Activated T-cell treated with anti-CD3 and anti-CD28 coated beads, Interleukin-2, amount 50 U/mL, for 72 hours (primary cell): ENCODE results near the gene GLB1L2. TPM values are rescaled to one million over a fixed set of nuclear protein-coding genes. Genes with fewer than 3 reads are reported as not detected.

Source experiments
- ATAC-seq, 2 donors: fragments of 150-1000 bp; cut with Tn5 transposase; replicated peaks in 1 of 2; 2 replicates each; pipeline ENCODE4 v1.10.0; 2021; ENCODE audit warnings: moderate library complexity in 2 of 2, mild to moderate bottlenecking in 1 of 2
- DNase-seq, 2 donors: peaks; one replicate each; pipeline ENCODE4 v3.0.0; 2021 to 2022; ENCODE audit warnings: mixed read lengths in 1 of 2
- H3K27ac Mint-ChIP-seq: one replicate; pipeline ENCODE4 v1.8.0; 2022; ENCODE audit warnings: mild to moderate bottlenecking, moderate library complexity, mixed read lengths
- H3K27me3 Mint-ChIP-seq: one replicate; pipeline ENCODE4 v1.8.0; 2022; ENCODE audit warnings: low read depth, mixed read lengths
- H3K36me3 Mint-ChIP-seq, 2 donors: one replicate each; pipeline ENCODE4 v1.8.0; 2022; ENCODE audit warnings: mixed read lengths in 2 of 2, mild to moderate bottlenecking in 1 of 2; ENCODE audit not compliant: insufficient read depth in 2 of 2
- H3K4me1 Mint-ChIP-seq: one replicate; pipeline ENCODE4 v1.8.0; 2022; ENCODE audit warnings: low read depth, mixed read lengths
- H3K4me3 Mint-ChIP-seq, 2 donors: one replicate each; pipeline ENCODE4 v1.8.0; 2022; ENCODE audit warnings: mild to moderate bottlenecking in 2 of 2, mixed read lengths in 2 of 2, moderate library complexity in 2 of 2
- H3K9me3 Mint-ChIP-seq, 2 donors: one replicate each; pipeline ENCODE4 v1.8.0; 2022; ENCODE audit warnings: mixed read lengths in 2 of 2
- total RNA-seq, 2 donors: library from RNA; stranded (reverse); gene quantifications; one replicate each; pipeline ENCODE4 v1.2.3, GENCODE V29; 2022

The GLB1L2 gene
- total RNA-seq, 2 donors from 2014 or later, result 1.1 to 2.4 TPM

GRCh38 chr11:134392953-134393615, 61.3 kb downstream of the GLB1L2 start:
- H3K4me3 Mint-ChIP-seq, result no peak overlapping the region
- no peaks in the 10 kb centered on the region for H3K36me3 Mint-ChIP-seq
- H3K9me3 Mint-ChIP-seq, result no peaks in the 10 kb centered on the region
- no peak overlapping the region for H3K27ac Mint-ChIP-seq
- no peaks in the 10 kb centered on the region for H3K4me1 Mint-ChIP-seq
- ATAC-seq, result no peak
- H3K27me3 Mint-ChIP-seq, result no peaks in the 10 kb centered on the region
- DNase-seq, result no peak

DNA sequence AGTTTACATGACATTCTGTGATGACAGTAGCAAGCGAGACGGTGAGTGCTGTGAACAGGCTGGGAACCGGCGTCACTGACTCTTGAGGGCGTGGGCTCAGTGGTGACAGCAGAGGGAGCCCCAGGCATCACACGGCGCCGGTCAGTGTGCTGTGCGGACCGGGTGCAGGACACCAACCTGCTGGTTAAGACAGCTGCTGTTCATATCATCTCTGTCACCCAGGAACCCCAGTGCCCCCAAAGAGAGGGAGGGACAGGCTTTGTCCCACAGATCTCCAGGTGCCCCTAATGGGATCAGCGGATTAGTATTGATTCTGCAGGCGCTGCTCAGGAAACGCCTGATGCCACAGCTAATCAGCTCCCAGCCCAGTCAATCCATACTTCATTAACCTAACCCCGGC, 61.9 kb downstream of the GLB1L2 start:
- Mint-ChIP-seq H3K4me3 (no peak overlapping the region), H3K36me3 (no peaks in the 10 kb centered on the region), H3K27ac (no peak overlapping the region), H3K9me3 (no peaks in the 10 kb centered on the region), H3K4me1 (no peaks in the 10 kb centered on the region), H3K27me3 (no peaks in the 10 kb centered on the region)
- DNase-seq, result no peak
- no peak for ATAC-seq

- ATAC-seq, result no peak
- Mint-ChIP-seq H3K27me3 (no peaks in the 10 kb centered on the region), H3K9me3 (no peaks in the 10 kb centered on the region), H3K36me3 (no peaks in the 10 kb centered on the region), H3K27ac (no peak overlapping the region), H3K4me1 (no peaks in the 10 kb centered on the region), H3K4me3 (no peak overlapping the region)
- DNase-seq, result no peak
Measured at GRCh38 chr11:134394311-134394710, 62.5 kb downstream of the GLB1L2 start.

GRCh38 chr11:134395002-134395401, 63.2 kb downstream of the GLB1L2 start:
- no peak for ATAC-seq
- Mint-ChIP-seq H3K9me3 (no peaks in the 10 kb centered on the region), H3K4me3 (no peak overlapping the region), H3K27ac (no peak overlapping the region), H3K36me3 (no peaks in the 10 kb centered on the region), H3K27me3 (no peaks in the 10 kb centered on the region), H3K4me1 (no peaks in the 10 kb centered on the region)
- no peak for DNase-seq

GRCh38 chr11:134397304-134398078, 65.7 kb downstream of the GLB1L2 start:
- H3K27me3 Mint-ChIP-seq, result no peaks in the 10 kb centered on the region
- no peak for DNase-seq
- H3K4me3 Mint-ChIP-seq, result no peak overlapping the region
- H3K9me3 Mint-ChIP-seq, result no peaks in the 10 kb centered on the region
- peaks cover 2% of the 10 kb centered on the region for H3K4me1 Mint-ChIP-seq
- no peaks in the 10 kb centered on the region for H3K36me3 Mint-ChIP-seq
- ATAC-seq, result no peak
- H3K27ac Mint-ChIP-seq, result no peak overlapping the region

DNA sequence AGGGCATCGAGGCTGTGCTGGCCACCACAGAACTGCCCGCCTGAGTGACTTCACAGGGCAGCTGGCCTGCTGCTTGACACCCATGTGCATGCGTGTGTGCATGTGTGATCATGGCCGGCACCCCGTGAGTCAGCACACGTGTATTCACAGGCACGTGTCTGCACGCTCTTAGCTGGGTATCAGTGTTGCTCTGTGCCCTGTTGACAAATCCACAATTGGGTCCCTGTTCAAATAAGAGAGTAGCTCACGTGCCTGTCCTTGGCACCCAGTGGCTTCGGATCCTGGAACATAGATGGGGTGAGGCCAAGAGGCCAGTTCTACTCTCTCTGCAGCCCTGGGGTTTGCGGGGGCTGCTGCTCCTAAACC, 66.3 kb downstream of the GLB1L2 start:
- peaks cover 4% of the 10 kb centered on the region for H3K4me1 Mint-ChIP-seq

DNA sequence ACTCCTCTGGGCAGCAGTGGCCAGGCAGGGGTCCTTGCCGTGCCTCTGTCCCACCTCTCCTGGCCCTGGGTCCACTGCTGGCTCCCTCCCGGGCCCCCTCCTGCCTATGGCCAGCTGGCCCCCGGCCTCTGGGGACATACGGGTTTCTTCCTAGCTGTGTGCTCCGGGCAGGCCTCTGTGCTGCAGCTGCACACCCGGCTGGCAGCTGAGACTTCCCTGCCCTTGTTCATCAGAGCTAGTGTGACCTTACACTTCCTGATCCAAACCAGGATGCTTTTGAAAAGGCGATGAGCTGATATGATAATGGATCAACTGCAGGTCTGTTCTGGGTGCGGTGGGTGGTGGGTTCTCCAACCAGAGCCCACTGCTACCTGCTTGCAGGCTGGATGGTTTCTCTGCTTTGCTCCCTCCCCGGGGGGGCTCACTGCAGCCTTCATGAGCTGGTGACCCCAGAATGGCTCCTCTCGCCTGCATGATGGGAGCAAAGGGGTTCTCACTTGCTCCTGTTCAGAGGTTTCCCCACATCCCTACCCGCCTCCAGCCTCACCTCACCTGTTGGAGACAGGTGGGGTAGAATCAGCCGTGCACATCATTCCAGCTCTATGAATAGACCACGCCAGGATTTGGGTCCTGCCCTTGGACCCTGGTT, 67.0 kb downstream of the GLB1L2 start:
- Mint-ChIP-seq H3K36me3 (no peaks in the 10 kb centered on the region), H3K27me3 (no peaks in the 10 kb centered on the region), H3K27ac (no peak overlapping the region), H3K4me3 (no peak overlapping the region), H3K4me1 (peaks cover 4% of the 10 kb centered on the region), H3K9me3 (no peaks in the 10 kb centered on the region)
- DNase-seq (no peak), ATAC-seq (no peak)

More for the DNA sequence above, 66.3 kb downstream of the GLB1L2 start:
- Mint-ChIP-seq H3K4me3 (no peak overlapping the region), H3K27ac (no peak overlapping the region), H3K9me3 (no peaks in the 10 kb centered on the region), H3K27me3 (no peaks in the 10 kb centered on the region), H3K36me3 (no peaks in the 10 kb centered on the region)
- no peak for DNase-seq
- no peak for ATAC-seq

GRCh38 chr11:134399293-134399654, 67.5 kb downstream of the GLB1L2 start:
- H3K36me3 Mint-ChIP-seq, result no peaks in the 10 kb centered on the region
- H3K4me1 Mint-ChIP-seq, result peaks cover 4% of the 10 kb centered on the region
- no peak for ATAC-seq

DNA sequence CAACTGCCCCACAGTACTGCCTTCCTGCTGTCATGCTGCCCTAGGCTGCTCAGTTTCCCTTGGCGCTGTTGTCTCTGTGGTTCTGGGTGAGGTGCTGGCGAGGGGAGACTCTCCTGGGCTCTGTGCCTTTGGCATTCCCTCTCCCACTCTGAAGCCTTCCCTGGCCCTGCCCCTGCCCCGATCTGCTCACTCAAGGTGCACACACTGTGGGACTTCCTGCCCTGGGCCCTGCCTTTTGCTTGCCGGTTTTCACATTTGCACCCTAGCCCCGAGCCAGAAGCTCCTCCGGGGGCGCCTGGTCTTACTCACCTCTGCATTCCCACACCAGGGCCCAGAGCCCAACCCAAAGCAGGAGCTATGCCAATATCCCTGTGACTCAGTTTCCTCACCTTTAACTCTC, 68.2 kb downstream of the GLB1L2 start:
- Mint-ChIP-seq H3K27me3 (no peaks in the 10 kb centered on the region), H3K4me1 (peaks cover 4% of the 10 kb centered on the region), H3K27ac (no peak overlapping the region), H3K36me3 (no peaks in the 10 kb centered on the region), H3K4me3 (no peak overlapping the region), H3K9me3 (no peaks in the 10 kb centered on the region)
- ATAC-seq (no peak), DNase-seq (no peak)

More at GRCh38 chr11:134399293-134399654, 67.5 kb downstream of the GLB1L2 start:
- Mint-ChIP-seq H3K27ac (no peak overlapping the region), H3K9me3 (no peaks in the 10 kb centered on the region), H3K27me3 (no peaks in the 10 kb centered on the region), H3K4me3 (no peak overlapping the region)
- DNase-seq, result no peak

- H3K27ac Mint-ChIP-seq, result no peak overlapping the region
- DNase-seq (no peak), ATAC-seq (peak in 1 of 2 donors; percentile 31)
- H3K4me1 Mint-ChIP-seq, result peaks cover 4% of the 10 kb centered on the region
- H3K27me3 Mint-ChIP-seq, result peaks cover 1% of the 10 kb centered on the region
- H3K4me3 Mint-ChIP-seq, result no peak overlapping the region
- no peaks in the 10 kb centered on the region for H3K36me3 Mint-ChIP-seq
- H3K9me3 Mint-ChIP-seq, result no peaks in the 10 kb centered on the region
Measured at GRCh38 chr11:134401825-134402809, 70.3 kb downstream of the GLB1L2 start.

GRCh38 chr11:134402910-134403309, 71.1 kb downstream of the GLB1L2 start:
- ATAC-seq (no peak), DNase-seq (no peak)
- no peaks in the 10 kb centered on the region for H3K9me3 Mint-ChIP-seq
- peaks cover 9% of the 10 kb centered on the region for H3K27me3 Mint-ChIP-seq
- no peak overlapping the region for H3K27ac Mint-ChIP-seq
- H3K36me3 Mint-ChIP-seq, result no peaks in the 10 kb centered on the region
- no peak overlapping the region for H3K4me3 Mint-ChIP-seq
- H3K4me1 Mint-ChIP-seq, result peaks cover 4% of the 10 kb centered on the region

- Mint-ChIP-seq H3K36me3 (no peaks in the 10 kb centered on the region), H3K27me3 (peaks cover 16% of the 10 kb centered on the region), H3K9me3 (no peaks in the 10 kb centered on the region), H3K4me1 (peaks cover 4% of the 10 kb centered on the region), H3K27ac (no peak overlapping the region), H3K4me3 (no peak overlapping the region)
- DNase-seq (no peak), ATAC-seq (no peak)
Measured at GRCh38 chr11:134404575-134405341, 73.0 kb downstream of the GLB1L2 start.
